Motor neuron (in vitro differentiated cells): Measurements from ENCODE around the gene AKAP5. TPM values are rescaled to one million over a fixed set of nuclear protein-coding genes. Genes with fewer than 3 reads are reported as not detected.

ENCODE experiments used
- ATAC-seq, 8 experiments: fragments of 200-7000 bp; cut with Tn5 transposase; replicated peaks in 6 of 8; 2 replicates each; pipeline ENCODE4 v1.8.0; 2021; ENCODE audit warnings: mild to moderate bottlenecking in 8 of 8, moderate library complexity in 8 of 8
- H3K27ac ChIP-seq, 2 donors: fragments of 250-450 bp; sonication (Bioruptor Pico); 2 replicates each; pipeline ENCODE4 v1.9.0; 2021; ENCODE audit warnings: antibody characterized with exemption in 2 of 2, mild to moderate bottlenecking in 2 of 2, moderate library complexity in 1 of 2
- H3K4me1 ChIP-seq, 2 donors: fragments of 250-450 bp; sonication (Bioruptor Pico); replicated peaks in 1 of 2; 2 replicates each; pipeline ENCODE4 v1.6.1; 2021; ENCODE audit warnings: antibody characterized with exemption in 2 of 2, mild to moderate bottlenecking in 2 of 2, moderate library complexity in 1 of 2
- H3K4me3 ChIP-seq, 5 donors: fragments of 250-450 bp; sonication (Bioruptor Pico); 2 replicates each; pipeline ENCODE4 v1.9.0; 2021; ENCODE audit warnings: antibody characterized with exemption in 5 of 5, mild to moderate bottlenecking in 5 of 5, moderate library complexity in 4 of 5
- WGBS, 10 experiments: fragments of 450-650 bp; shearing (Covaris generic); methylation state at CpG; one replicate each; pipeline ENCODE4 v1.0.0; 2022; 5-methylcytosine and 5-hydroxymethylcytosine counted together
- in situ Hi-C, 9 experiments: fragments of 400-800 bp; cut with MboI; loops; one replicate each; pipeline ENCODE4 v1.15.0; 2021; ENCODE audit warnings: low sequenced_read_pairs in 9 of 9, low pct_unique_long_range_greater_than_20kb in 2 of 9; ENCODE audit not compliant: unreplicated experiment in 9 of 9
- total RNA-seq, 8 experiments: library from RNA; unstranded; fragments of 300-600 nt; gene quantifications; 2 replicates each; pipeline versions ENCODE4 v1.2.3 to v1.2.4, GENCODE V29; 2022

Gene AKAP5
- total RNA-seq, 8 experiments from 2014 or later = 0.87 to 5.6 (median 4.7) TPM

GRCh38 chr14:64465831-64466554, 694 bp downstream of the AKAP5 start:
- H3K4me1 ChIP-seq = peaks cover 5 to 7% of the 10 kb centered on the region in 2 donors
- peak; percentile 19 to 65 (median 37) for ATAC-seq
- in situ Hi-C loops = no loop called here
- H3K27ac ChIP-seq = no peak overlapping the region
- 5 to 42% (median 21%) methylated on average over 1 to 14 of the region's 15 CpGs for WGBS, 10 experiments
- peak overlapping the region; percentile 51 to 90 (median 79) for H3K4me3 ChIP-seq

GRCh38 chr14:64467101-64467500, 1.8 kb downstream of the AKAP5 start:
- Histone ChIP-seq H3K27ac (no peak overlapping the region), H3K4me1 (peaks cover 5 to 7% of the 10 kb centered on the region in 2 donors), H3K4me3 (no peak overlapping the region)
- no peak for ATAC-seq
- in situ Hi-C loops = no loop called here
- WGBS, 10 experiments = 57 to 100% (median 94%) methylated on average over 1 to 3 of the region's 3 CpGs; no CpG with 5 or more reads in 3 of the 10 experiments

GRCh38 chr14:64467566-64467965, 2.3 kb downstream of the AKAP5 start:
- Histone ChIP-seq H3K27ac (no peak overlapping the region), H3K4me3 (no peak overlapping the region), H3K4me1 (peaks cover 5 to 7% of the 10 kb centered on the region in 2 donors)
- in situ Hi-C loops = no loop called here
- no peak for ATAC-seq

- no peak overlapping the region for H3K27ac ChIP-seq
- WGBS, 10 experiments = 17 to 100% (median 49%) methylated on average over 1 to 3 of the region's 3 CpGs; no CpG with 5 or more reads in 1 of the 10 experiments
- peaks cover 5 to 7% of the 10 kb centered on the region in 2 donors for H3K4me1 ChIP-seq
- in situ Hi-C loops = no loop called here
- H3K4me3 ChIP-seq = no peak overlapping the region
- no peak for ATAC-seq
Observed at GRCh38 chr14:64468451-64468850, 3.2 kb downstream of the AKAP5 start.

GRCh38 chr14:64474041-64474440, 8.7 kb downstream of the AKAP5 start:
- Histone ChIP-seq H3K4me3 (no peak overlapping the region), H3K27ac (no peak overlapping the region), H3K4me1 (no peaks in the 10 kb centered on the region)
- ATAC-seq = peak in 1 of 8 experiments; percentile 33
- WGBS, 10 experiments = 0 to 100% (median 67%) methylated on average over 1 to 2 of the region's 2 CpGs; no CpG with 5 or more reads in 1 of the 10 experiments
- in situ Hi-C loops = no loop called here

- ATAC-seq = no peak
- H3K4me3 ChIP-seq = no peak overlapping the region
- WGBS, 10 experiments = 40 to 100% (median 86%) methylated on average over 1 to 4 of the region's 4 CpGs
- H3K27ac ChIP-seq = no peak overlapping the region
- in situ Hi-C loops = no loop called here
- no peaks in the 10 kb centered on the region for H3K4me1 ChIP-seq
Observed at GRCh38 chr14:64474698-64475097, 9.4 kb downstream of the AKAP5 start.

GRCh38 chr14:64475585-64476273, 10.4 kb downstream of the AKAP5 start:
- Histone ChIP-seq H3K4me1 (no peaks in the 10 kb centered on the region), H3K4me3 (no peak overlapping the region), H3K27ac (no peak overlapping the region)
- ATAC-seq = no peak
- WGBS, 10 experiments = 33 to 100% (median 80%) methylated on average over 1 to 8 of the region's 8 CpGs; no CpG with 5 or more reads in 1 of the 10 experiments
- in situ Hi-C loops = no loop called here

- in situ Hi-C loops = no loop called here
- Histone ChIP-seq H3K4me1 (no peaks in the 10 kb centered on the region), H3K27ac (no peak overlapping the region), H3K4me3 (no peak overlapping the region)
- 89 to 100% (median 96%) methylated on average over 4 to 7 of the region's 8 CpGs; no CpG with 5 or more reads in 2 of the 10 experiments for WGBS, 10 experiments
- ATAC-seq = no peak
Observed at GRCh38 chr14:64476438-64476837, 11.1 kb downstream of the AKAP5 start.

GRCh38 chr14:64478634-64479250, 13.4 kb downstream of the AKAP5 start:
- H3K27ac ChIP-seq = no peak overlapping the region
- no peak for ATAC-seq
- in situ Hi-C loops = no loop called here
- no peak overlapping the region for H3K4me3 ChIP-seq
- H3K4me1 ChIP-seq = no peaks in the 10 kb centered on the region

GRCh38 chr14:64488590-64489099, 23.3 kb downstream of the AKAP5 start:
- in situ Hi-C loops = loop anchor here in 1 of 9 experiments (10.0 kb wide), 1 partner anchor 144 kb away; no protein-coding TSS in a partner anchor
- WGBS, 10 experiments = 79 to 100% (median 93%) methylated on average over 1 to 5 of the region's 5 CpGs
- ATAC-seq = no peak
- Histone ChIP-seq H3K4me1 (no peaks in the 10 kb centered on the region), H3K4me3 (no peak overlapping the region), H3K27ac (no peak overlapping the region)

- 80 to 100% (median 93%) methylated on average over 1 to 2 of the region's 2 CpGs; no CpG with 5 or more reads in 3 of the 10 experiments for WGBS, 10 experiments
- no peak overlapping the region for H3K27ac ChIP-seq
- no peaks in the 10 kb centered on the region for H3K4me1 ChIP-seq
- in situ Hi-C loops = no loop called here
- ATAC-seq = no peak
- H3K4me3 ChIP-seq = no peak overlapping the region
Observed at GRCh38 chr14:64491637-64492036, 26.3 kb downstream of the AKAP5 start.

- ATAC-seq = no peak
- H3K27ac ChIP-seq = no peak overlapping the region
- WGBS, 10 experiments = 79 to 100% (median 96%) methylated on average over 1 to 3 of the region's 3 CpGs
- H3K4me1 ChIP-seq = no peaks in the 10 kb centered on the region
- in situ Hi-C loops = no loop called here
- H3K4me3 ChIP-seq = no peak overlapping the region
Observed at GRCh38 chr14:64493455-64493854, 28.2 kb downstream of the AKAP5 start.

GRCh38 chr14:64495252-64495651, 30.0 kb downstream of the AKAP5 start:
- Histone ChIP-seq H3K4me1 (no peaks in the 10 kb centered on the region), H3K27ac (no peak overlapping the region), H3K4me3 (no peak overlapping the region)
- ATAC-seq = no peak
- in situ Hi-C loops = no loop called here
